ENCODE data around the gene THRSP.

DNA sequence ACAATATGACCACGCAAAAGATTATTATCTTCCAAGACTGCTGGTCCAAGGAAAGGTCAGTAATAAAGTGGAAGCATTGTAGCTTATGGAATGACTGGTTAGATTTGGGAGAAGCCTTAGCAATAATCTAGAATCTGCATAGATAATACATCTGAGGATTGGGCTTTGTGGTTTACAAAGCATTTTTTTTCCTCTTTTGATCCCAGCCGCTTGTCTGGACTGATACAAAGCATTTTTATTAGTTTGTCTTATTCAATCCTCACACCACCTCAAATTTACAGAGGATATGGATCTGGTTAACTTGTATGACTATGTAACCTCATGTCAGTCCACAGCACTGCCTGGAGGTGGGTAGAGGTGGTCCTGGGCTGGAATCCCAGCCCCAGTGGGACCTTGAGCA is 990 bp upstream of the THRSP start:
- TF ChIP-seq, protein P1, sequence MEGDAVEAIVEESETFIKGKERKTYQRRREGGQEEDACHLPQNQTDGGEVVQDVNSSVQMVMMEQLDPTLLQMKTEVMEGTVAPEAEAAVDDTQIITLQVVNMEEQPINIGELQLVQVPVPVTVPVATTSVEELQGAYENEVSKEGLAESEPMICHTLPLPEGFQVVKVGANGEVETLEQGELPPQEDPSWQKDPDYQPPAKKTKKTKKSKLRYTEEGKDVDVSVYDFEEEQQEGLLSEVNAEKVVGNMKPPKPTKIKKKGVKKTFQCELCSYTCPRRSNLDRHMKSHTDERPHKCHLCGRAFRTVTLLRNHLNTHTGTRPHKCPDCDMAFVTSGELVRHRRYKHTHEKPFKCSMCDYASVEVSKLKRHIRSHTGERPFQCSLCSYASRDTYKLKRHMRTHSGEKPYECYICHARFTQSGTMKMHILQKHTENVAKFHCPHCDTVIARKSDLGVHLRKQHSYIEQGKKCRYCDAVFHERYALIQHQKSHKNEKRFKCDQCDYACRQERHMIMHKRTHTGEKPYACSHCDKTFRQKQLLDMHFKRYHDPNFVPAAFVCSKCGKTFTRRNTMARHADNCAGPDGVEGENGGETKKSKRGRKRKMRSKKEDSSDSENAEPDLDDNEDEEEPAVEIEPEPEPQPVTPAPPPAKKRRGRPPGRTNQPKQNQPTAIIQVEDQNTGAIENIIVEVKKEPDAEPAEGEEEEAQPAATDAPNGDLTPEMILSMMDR (IDR thresholded peaks at IDR 0.05): no peak
- no peak for TF ChIP-seq POLR2A (IDR thresholded peaks at IDR 0.05)
- TF ChIP-seq EP300 (IDR thresholded peaks at IDR 0.05; ENCODE audit: low read depth): no peak
